HAP-1 (cell line): ENCODE results near the gene TMEFF2.

ENCODE experiments used
- DNase-seq, 2 experiments: peaks; one replicate each; pipeline ENCODE4 v3.0.0-alpha.2; 2016 to 2020; ENCODE audit warnings: low spot score in 2 of 2
- H3K27me3 ChIP-seq: fragments of 250-450 bp; sonication (Bioruptor Pico); 2 replicates; pipeline ENCODE4 v1.5.1; 2020; ENCODE audit warnings: low read depth, mild to moderate bottlenecking, moderate library complexity
- H3K36me3 ChIP-seq: fragments of 250-450 bp; sonication (Bioruptor Pico); replicated peaks from 2 replicates; pipeline ENCODE4 v1.5.1; 2020; ENCODE audit warnings: mild to moderate bottlenecking
- H3K4me1 ChIP-seq: fragments of 250-450 bp; sonication (Bioruptor Pico); 2 replicates; pipeline ENCODE4 v1.5.1; 2020; ENCODE audit warnings: mild to moderate bottlenecking
- H3K4me3 ChIP-seq: fragments of 250-450 bp; sonication (Bioruptor Pico); 2 replicates; pipeline ENCODE4 v1.5.1; 2020; ENCODE audit warnings: mild to moderate bottlenecking, moderate library complexity
- H3K9me3 ChIP-seq: fragments of 250-450 bp; sonication (Bioruptor Pico); 2 replicates; pipeline ENCODE4 v1.5.1; 2020; ENCODE audit warnings: mild to moderate bottlenecking, moderate library complexity
- in situ Hi-C: fragments of 300-500 bp; cut with MboI; formaldehyde crosslinking; loops from 3 replicates; pipeline ENCODE4 v1.14.3; 2020; ENCODE audit warnings: low sequenced_read_pairs, inconsistent platforms, mixed read lengths

Gene TMEFF2

DNA sequence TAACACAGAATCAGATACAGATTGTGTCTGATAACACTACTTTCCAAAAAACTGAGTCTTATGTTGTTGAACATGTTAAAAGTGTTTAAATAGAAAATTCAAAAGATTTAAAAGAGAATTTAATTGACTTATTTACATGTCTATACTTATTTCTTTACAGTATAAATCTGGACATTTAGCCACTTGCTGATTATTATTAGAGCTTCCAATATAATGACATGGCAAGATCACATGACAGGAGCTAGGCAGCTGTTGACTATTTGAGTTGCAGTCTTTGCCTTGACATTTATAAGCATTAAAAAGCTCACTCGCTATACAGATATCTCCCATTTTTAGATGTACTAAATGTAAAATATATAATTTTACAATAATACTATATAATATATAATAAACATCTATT, 6.4 kb upstream of the TMEFF2 start:
- H3K4me3 ChIP-seq, result no peak overlapping the region
- H3K27me3 ChIP-seq, result no peaks in the 10 kb centered on the region
- H3K4me1 ChIP-seq, result 0 out of 2 replicates have a peak, but pooled peaks cover under 1% of the 10 kb centered on the region
- DNase-seq, result no peak
- no peaks in the 10 kb centered on the region for H3K36me3 ChIP-seq
- no peaks in the 10 kb centered on the region for H3K9me3 ChIP-seq
- in situ Hi-C loops, result no loop called here

DNA sequence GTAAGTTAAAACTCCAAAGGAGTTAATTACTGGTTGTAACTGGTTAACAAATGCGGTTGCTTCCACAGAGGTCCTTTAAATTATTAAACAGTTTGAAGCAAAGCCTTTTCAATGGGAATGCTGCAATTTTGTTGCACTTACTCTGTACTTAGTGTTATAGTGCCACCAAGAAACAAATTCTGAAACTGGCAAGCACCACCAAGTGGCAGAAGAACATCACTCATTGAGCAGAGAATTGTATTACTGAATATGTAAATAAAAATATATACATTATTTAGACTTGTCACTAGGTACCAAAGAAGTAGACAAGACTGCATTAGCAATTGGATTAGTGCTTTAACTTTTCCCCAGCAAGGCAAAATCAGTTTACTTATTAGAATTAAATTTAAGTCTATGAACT, 2.6 kb upstream of the TMEFF2 start:
- Histone ChIP-seq H3K9me3 (no peaks in the 10 kb centered on the region), H3K27me3 (peaks cover 21% of the 10 kb centered on the region), H3K4me1 (peaks cover 2% of the 10 kb centered on the region; the same call in 1 of the 2 replicates), H3K36me3 (no peaks in the 10 kb centered on the region), H3K4me3 (no peak overlapping the region)
- in situ Hi-C loops, result no loop called here
- DNase-seq, result no peak

DNA sequence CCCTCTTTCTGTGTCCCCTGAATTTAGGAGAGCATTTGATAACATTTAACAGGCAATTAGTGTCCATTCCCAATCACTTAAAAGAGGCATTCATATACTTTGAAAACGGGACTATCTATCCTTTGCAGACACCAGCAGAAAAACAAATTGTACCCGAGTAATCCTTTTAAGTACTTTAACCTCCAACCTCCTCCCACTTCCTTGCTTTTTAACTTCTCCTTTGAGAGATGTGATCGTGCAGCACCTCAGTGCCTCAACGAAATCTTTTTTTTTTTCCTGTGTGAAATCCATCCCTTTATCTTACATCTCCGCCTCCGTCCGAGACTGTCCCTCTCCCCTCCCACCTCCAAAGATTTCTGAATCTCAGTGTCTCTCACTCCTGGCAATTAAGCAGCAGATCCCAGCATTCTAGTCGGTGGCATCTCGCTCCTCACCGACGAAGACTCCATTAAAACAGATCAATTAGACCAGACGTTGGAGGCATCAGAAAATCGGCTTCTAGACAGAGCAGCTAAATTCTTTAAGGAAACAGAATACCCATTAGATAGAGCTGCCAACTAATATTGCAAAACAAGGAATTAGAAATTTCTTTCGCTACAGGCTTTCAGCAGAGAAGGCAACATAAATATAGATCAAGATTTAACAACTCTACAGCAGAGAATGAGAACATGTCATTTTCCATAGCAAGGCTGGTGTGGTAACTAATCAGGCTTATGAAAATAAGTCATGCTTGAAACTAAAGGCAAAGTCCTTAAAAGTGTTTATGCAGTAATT, 1.9 kb upstream of the TMEFF2 start:
- peaks cover 23% of the 10 kb centered on the region for H3K27me3 ChIP-seq
- H3K36me3 ChIP-seq, result no peaks in the 10 kb centered on the region
- H3K4me1 ChIP-seq, result peaks cover 2% of the 10 kb centered on the region; the same call in 1 of the 2 replicates
- in situ Hi-C loops, result no loop called here
- peak in 1 of 2 experiments; percentile 9 for DNase-seq
- no peaks in the 10 kb centered on the region for H3K9me3 ChIP-seq
- peak overlapping the region; percentile 49 for H3K4me3 ChIP-seq

DNA sequence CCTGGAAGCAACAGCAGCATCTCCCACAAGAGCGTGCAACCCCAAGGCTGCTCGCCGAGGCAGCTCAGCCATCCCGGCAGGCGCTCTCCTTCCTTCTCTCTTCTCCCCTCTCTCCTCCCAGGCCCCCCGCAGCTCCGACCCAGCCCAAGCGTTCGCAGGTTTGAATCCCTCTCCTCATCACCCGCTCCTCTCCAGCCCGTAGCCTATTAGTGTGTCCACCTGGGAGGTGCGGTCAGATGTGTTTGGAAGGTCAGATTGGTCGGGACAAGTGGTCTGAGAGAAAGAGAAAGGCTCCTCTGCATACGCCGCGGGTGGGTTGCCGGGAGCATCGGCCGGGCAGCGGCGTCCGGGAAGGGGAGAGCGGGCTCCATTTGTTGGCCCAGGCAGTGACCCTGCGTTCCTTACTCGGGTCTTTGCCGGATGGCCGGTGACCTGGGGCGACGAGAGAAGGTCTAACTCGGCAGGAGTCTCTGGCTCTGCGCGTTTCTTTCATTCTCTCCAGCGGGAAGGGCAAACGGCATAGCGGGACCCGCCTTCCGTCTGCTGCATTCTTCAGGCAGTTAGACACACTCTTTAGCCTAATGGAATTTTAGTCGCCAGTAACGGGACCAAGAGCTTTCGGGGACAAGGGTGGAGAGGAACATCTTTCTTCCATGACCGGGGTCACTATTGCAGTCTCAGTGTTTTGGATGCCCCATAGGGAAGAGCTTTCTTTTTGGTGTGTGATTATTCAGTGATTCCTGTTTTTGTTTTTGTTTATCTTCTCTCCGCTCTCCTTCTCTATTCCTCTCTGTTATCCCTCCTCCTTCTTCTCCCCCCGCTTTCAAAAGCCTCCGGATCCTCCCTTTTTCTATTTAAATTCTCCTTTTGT, 1.1 kb upstream of the TMEFF2 start:
- Histone ChIP-seq H3K36me3 (no peaks in the 10 kb centered on the region), H3K4me1 (peaks cover 2% of the 10 kb centered on the region; the same call in 1 of the 2 replicates), H3K4me3 (peak overlapping the region; percentile 49), H3K27me3 (peaks cover 23% of the 10 kb centered on the region), H3K9me3 (no peaks in the 10 kb centered on the region)
- peak in 1 of 2 experiments; percentile 53 for DNase-seq
- in situ Hi-C loops, result no loop called here

DNA sequence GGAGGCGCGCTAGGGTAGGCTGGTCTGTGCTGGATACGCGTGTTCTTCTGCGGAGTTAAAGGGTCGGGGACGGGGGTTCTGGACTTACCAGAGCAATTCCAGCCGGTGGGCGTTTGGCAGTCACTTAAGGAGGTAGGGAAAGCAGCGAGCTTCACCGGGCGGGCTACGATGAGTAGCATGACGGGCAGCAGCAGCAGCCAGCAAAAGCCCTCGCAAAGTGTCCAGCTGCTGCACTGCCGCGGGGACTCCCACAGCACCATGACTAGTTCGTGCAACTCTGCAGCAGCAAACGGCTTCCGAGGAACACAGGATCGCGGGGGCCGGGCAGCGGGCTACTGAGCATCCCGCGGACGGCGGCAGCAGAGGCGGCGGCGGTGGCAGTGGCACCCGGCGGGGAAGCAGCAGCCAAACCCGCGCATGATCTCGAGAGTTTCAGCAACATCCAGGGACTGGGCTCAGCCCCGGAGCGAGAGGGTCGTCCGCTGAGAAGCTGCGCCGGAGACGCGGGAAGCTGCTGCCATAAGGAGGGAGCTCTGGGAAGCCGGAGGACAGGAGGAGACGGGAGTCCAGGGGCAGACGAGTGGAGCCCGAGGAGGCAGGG, 368 bp downstream of the TMEFF2 start:
- peak in 1 of 2 experiments; percentile 50 for DNase-seq
- Histone ChIP-seq H3K4me3 (peak overlapping the region; percentile 49), H3K9me3 (no peaks in the 10 kb centered on the region), H3K4me1 (peaks cover 2% of the 10 kb centered on the region; the same call in 1 of the 2 replicates), H3K36me3 (no peaks in the 10 kb centered on the region), H3K27me3 (peaks cover 23% of the 10 kb centered on the region)
- in situ Hi-C loops, result no loop called here

DNA sequence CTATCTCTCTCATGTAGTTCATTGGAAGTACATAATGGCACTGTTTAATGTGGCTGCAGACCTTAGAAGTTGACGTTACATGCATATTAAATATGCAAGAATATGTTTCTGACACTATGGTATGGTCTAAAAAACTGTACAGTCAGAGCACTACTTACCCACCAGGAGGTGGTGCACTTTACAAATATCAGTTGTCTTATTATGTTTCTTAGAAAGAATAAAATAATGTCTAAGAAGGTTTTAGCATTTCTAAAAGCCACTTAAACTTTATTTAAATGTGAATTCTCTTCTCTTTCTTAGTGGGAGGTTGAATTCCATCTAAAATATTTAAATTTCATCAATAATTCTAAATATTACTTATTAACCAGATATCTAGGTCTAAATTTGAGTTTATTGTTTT, 4.3 kb downstream of the TMEFF2 start:
- DNase-seq, result peak in 1 of 2 experiments; percentile 24
- H3K4me3 ChIP-seq, result no peak overlapping the region
- H3K4me1 ChIP-seq, result no peaks in the 10 kb centered on the region; the same call in 1 of the 2 replicates
- H3K9me3 ChIP-seq, result no peaks in the 10 kb centered on the region
- H3K27me3 ChIP-seq, result peaks cover 19% of the 10 kb centered on the region
- H3K36me3 ChIP-seq, result no peaks in the 10 kb centered on the region
- in situ Hi-C loops, result no loop called here

DNA sequence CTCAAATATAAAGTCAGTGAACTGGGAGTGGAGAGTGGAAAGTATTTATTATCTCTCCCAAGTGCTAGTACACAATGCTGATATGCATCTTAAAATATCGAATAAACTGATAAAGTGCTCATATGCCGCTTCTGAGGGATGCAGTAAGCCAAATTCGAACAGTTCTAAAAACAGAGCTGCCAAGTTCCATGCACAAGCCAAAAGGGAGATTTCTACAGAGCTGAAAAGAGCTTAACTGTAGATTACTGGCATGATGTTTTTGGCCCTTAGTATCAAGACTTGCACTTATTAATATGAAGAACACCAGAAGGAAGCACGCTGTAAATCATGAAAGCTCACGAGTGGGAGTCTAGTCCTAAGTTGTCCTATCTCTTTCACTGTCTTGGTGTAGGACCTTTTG, 7.9 kb downstream of the TMEFF2 start:
- Histone ChIP-seq H3K4me3 (no peak overlapping the region), H3K36me3 (no peaks in the 10 kb centered on the region), H3K9me3 (no peaks in the 10 kb centered on the region), H3K27me3 (peaks cover 2% of the 10 kb centered on the region; the same call in 1 of the 2 replicates), H3K4me1 (no peaks in the 10 kb centered on the region)
- in situ Hi-C loops, result no loop called here
- DNase-seq, result no peak

DNA sequence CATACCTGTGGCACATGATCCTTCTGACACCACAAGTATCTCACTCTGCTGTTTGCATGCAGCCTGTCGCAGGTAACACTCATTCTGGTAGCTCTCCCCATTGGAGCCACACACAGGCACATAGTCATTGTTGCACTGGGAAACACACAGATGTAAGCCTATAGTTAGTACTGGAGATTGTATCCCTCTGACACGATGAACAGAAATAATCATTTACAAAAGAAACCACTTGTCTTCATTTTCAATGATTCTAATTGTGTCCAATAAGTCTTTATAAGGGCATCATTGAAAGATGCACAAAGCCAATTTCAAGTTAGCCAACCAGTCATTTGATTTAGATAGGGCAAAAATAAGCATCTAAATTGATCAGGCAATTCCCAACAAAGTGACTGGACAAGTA, 10.4 kb downstream of the TMEFF2 start:
- H3K4me1 ChIP-seq, result no peaks in the 10 kb centered on the region
- no peak overlapping the region for H3K4me3 ChIP-seq
- no peaks in the 10 kb centered on the region for H3K36me3 ChIP-seq
- in situ Hi-C loops, result no loop called here
- H3K9me3 ChIP-seq, result no peaks in the 10 kb centered on the region
- H3K27me3 ChIP-seq, result no peaks in the 10 kb centered on the region
- DNase-seq, result no peak

DNA sequence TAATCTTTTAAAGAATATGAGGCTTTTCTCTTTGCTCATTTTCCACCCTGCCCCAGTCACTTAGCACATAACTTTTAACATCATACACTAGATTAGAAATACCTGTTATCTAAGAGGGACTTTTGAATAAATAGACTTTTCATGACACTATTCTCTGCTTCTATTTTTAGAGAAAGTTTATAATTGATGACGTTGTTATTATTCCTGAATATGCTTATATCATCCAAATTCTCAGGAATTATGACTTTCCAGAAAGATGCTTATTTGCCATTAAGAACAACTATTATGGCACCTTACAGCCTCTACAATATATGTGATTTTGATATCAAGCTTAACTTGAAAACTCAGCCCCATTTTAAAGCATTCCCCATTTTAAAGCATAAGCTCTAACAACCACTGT, 11.4 kb downstream of the TMEFF2 start:
- H3K27me3 ChIP-seq, result no peaks in the 10 kb centered on the region
- H3K36me3 ChIP-seq, result no peaks in the 10 kb centered on the region
- H3K4me3 ChIP-seq, result no peak overlapping the region
- no peak for DNase-seq
- H3K9me3 ChIP-seq, result no peaks in the 10 kb centered on the region
- no peaks in the 10 kb centered on the region for H3K4me1 ChIP-seq
- in situ Hi-C loops, result no loop called here

DNA sequence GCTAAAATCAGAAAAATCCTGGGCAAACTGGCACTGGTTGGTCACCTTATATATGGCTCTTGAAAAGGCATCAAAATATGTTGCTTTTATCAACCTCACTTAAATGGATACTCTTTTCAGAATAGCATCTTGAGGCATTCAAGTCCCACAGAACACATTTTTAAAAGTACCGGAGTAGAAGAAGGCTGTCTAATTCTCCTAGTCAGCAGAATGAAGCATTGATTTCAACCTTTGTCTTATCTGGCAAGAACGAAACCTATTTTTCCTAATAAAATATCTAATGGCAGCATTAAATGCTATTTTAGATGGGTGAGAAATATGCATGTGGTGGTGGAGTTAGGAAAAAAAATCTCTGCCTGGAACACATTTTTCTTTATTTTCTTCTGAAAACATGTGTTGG, 27.8 kb downstream of the TMEFF2 start:
- no peak for DNase-seq
- no peaks in the 10 kb centered on the region for H3K27me3 ChIP-seq
- no peak overlapping the region for H3K4me3 ChIP-seq
- in situ Hi-C loops, result loop anchor here (25.0 kb wide), 1 partner anchor 605 kb away; no protein-coding TSS in a partner anchor
- no peaks in the 10 kb centered on the region for H3K4me1 ChIP-seq
- no peaks in the 10 kb centered on the region for H3K9me3 ChIP-seq
- no peaks in the 10 kb centered on the region for H3K36me3 ChIP-seq

DNA sequence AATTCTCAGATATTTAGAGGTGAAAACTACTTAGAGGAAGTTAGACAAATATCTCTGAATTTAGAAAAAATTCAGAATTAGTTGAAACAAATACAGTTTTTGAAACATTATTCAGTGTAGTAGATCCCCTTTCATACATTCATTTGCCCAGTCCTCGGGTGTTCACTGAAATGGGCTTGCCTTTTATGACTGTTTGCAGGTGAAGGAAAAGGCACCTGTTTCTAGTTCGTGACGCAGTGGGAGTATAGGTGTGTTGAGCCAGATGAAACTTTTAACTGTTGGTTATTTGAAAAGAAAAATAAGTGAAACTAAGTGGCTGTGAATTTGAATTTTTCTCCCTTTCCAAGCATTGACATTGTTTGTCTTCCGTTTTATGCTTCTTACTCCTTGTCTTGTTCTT, 28.9 kb downstream of the TMEFF2 start:
- Histone ChIP-seq H3K4me1 (no peaks in the 10 kb centered on the region), H3K9me3 (no peaks in the 10 kb centered on the region), H3K36me3 (no peaks in the 10 kb centered on the region), H3K4me3 (no peak overlapping the region), H3K27me3 (no peaks in the 10 kb centered on the region)
- no peak for DNase-seq
- in situ Hi-C loops, result loop anchor here (25.0 kb wide), 1 partner anchor 604 kb away; no protein-coding TSS in a partner anchor

DNA sequence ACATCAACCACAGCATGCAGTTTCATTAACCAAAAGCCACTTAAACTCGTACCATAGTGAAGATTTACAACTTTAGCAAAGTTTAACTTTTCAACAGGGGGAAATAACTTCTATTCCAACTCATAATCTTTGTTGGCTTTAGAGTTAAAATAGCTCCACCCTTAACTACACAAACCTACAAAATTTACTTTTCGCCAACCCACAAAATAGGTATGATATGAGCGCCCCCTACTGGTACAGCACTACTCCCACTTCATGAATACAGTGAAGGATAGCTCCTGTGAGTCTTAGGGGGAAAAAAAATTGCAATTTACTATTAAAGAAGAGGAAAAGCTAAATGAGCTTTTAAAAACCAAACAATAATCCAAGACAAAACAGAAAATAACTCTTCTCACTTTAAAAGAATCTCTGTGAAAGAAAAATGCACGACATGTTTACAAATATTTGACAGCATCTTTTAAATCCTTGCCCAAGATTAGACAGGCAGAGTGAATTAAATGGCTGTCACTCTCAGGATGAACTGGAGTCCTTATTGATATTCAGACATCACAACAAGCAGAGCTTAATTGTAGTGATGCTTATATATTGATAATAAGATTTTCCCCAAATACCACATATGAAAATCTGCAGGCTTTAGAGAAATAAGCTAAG, 32.2 kb downstream of the TMEFF2 start:
- peak; percentile 66 to 87 for DNase-seq
- Histone ChIP-seq H3K9me3 (no peaks in the 10 kb centered on the region), H3K4me1 (no peaks in the 10 kb centered on the region), H3K4me3 (no peak overlapping the region), H3K36me3 (no peaks in the 10 kb centered on the region), H3K27me3 (no peaks in the 10 kb centered on the region)
- in situ Hi-C loops, result loop anchor here (5.0 to 25.0 kb wide), 2 partner anchors 350 to 600 kb away; no protein-coding TSS in a partner anchor

DNA sequence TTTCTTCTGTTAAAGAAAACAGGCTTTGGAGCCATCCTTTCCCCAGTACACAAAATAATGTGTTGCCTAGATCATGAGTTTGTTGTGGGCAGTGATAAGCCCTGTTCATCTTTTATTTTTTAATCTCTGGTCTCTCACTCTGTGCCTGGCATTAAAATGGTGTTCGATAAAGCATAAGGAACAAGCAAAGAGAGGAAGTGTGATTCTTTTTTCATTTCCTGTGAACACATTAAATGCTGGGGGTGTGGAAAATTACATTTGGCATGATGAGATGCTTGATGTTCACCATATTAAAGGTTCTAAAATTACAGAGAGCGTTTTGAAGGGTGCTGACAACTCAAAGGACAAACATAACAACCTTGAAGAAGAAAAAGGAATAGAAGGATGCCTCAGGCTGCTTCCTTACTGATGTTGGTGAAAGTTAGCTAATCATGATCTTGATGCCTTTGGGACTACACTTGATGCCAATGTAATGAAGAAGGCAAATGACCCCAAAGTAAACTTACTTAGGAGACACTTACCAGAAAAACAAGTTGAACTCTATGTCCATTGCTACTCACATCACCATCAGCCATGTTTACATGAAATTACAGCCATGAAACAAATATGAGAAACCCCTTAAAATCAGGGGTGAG, 33.0 kb downstream of the TMEFF2 start:
- no peaks in the 10 kb centered on the region for H3K36me3 ChIP-seq
- no peak overlapping the region for H3K4me3 ChIP-seq
- DNase-seq, result no peak
- no peaks in the 10 kb centered on the region for H3K4me1 ChIP-seq
- no peaks in the 10 kb centered on the region for H3K9me3 ChIP-seq
- in situ Hi-C loops, result loop anchor here (5.0 to 25.0 kb wide), 2 partner anchors 349 to 599 kb away; no protein-coding TSS in a partner anchor
- no peaks in the 10 kb centered on the region for H3K27me3 ChIP-seq
